ENCODE measurements around the gene KLHL3.
A peak's percentile ranks its signal among the peaks of the same experiment; 100 is the strongest.
"Not testable (repeated sequence)": the region's sequence is repeated elsewhere in the genome, so short reads cannot be mapped to it uniquely, and the experiment has no call there.

The KLHL3 gene

GRCh38 chr5:137666461-137666850 is 69.4 kb downstream of the KLHL3 start:
- DNase-seq, result no peak

DNA sequence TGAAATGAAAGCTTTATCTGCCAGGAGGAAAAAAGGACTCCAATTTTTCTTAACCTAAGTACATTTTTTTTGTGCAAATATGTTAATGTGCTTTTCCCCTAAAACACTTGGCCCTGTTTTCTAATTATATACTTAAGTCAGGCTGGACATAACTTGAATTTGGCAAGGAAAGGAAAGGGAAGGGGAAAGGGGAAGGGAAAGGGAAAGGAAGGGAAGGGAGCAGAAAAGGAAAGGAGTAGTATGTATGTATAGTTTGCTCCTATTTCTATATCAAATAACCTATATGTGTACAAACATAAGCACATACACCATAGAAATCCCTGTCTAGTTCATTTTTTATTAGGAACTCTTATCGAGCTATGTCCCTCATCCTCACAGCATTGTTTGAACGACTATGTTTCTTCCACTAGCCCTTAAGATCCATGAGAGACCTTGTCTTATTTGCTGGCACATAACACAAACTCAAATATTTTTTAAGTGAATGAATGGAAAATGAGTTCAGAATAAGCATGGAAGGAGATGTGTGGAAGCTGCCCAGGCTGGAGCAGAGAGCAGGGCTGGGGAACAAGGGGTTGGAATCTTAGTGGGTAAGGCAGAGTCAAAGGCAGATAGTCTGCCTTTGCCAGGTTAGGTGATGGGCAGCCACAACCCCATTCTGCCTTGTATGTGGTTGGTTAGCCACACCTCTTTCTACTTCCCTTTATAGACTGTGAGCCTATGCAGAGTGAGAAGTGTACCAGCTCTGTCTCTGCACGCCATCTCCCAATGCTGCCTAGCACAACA is 70.0 kb downstream of the KLHL3 start:
- DNase-seq, result no peak

- peak; percentile 65 for DNase-seq
Observed at GRCh38 chr5:137660349-137660817, 75.5 kb downstream of the KLHL3 start.

GRCh38 chr5:137659209-137659608 is 76.7 kb downstream of the KLHL3 start:
- DNase-seq, result no peak

GRCh38 chr5:137658324-137658723 is 77.6 kb downstream of the KLHL3 start:
- no peak for DNase-seq

GRCh38 chr5:137657073-137657472 is 78.8 kb downstream of the KLHL3 start:
- no peak for DNase-seq

DNA sequence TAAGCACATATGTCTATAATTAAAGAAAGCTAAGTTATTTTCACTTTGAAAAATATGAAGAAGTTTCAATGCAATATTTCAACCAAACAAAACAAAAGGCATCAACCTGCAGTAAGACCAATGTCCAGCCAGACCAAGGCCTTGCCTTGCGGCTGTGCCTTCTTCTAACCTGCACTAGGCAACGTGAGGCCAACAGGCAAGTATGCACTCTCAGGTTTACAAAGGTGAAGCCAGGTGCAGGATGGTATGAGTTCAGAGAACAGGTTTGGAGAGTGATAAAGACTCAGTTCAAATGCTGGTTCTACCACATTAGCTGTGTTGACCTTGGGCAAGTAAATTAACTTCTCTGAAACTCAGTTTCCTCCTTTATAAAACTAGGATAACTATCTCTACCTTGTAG is 79.3 kb downstream of the KLHL3 start:
- DNase-seq, result no peak

DNA sequence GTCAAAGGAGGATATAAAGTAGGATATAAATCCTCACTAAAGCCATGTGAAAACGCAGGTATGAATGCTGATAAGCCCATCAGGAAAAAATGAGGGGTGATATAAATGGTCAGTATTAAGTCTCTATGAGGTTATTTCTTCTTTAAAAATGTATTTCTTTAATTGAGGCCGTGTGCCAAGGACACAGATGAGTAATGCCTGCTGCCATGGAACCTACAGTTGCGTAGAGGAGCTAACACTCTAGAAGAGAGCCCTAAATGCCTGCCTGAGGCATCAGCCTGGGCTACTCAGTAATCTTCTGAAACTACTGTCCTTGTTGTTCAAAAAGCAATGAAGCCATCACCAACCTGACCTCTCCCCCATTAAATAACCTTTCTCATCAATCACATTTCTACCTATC is 84.9 kb downstream of the KLHL3 start:
- DNase-seq, result no peak

DNA sequence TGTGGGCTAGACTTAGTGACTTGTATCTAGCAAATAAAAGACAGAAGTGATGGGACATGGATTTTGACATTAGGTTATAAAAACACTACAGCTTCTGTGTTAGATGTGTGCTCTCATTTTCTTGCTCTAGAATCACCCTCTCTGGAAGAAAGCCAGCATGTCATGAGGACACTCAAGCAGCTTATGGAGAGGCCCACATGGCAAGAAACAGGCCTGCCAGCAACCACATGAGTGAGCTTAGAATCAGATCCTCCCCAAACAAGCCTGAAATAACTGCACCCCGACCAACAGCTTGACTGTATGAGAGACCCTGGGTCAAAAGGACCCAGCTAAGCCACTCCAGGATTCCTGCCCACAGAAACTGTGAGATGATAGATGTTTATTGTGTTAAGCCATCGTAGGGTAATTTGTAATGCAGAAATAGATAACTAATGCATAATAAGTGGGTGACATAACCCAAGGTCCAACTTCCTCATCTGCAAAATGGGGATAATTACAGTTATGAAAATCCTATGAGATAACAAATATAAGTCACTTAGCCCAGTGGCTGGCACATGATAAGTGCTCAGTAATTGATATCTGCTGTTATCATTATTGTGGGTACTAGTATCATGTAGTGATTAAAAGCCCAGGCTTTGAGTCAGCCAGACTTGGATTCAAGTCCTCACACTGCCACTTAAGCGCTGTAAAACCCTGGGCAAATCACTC is 86.5 kb downstream of the KLHL3 start:
- DNase-seq, result peak; percentile 39

DNA sequence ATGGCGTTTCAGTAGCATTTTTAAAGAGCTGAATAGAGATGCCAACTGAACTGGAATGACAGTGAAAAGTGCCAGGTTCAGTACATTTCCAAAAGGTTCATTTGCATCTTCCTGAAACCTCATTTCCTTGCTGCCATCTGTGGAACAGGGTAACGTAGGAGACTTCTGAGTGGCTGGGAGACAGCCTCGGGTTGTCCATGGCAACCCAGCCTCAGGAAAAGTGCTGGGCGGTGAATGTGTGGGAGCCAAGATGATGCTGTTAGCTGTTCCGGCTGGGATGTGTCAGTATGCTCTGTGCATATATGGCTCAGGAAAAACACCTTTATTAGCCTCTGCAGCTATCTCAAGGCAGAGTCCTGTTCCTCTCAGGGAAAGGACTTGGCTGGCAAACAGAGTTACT is 87.5 kb downstream of the KLHL3 start:
- no peak for DNase-seq

- no peak for DNase-seq
Observed at GRCh38 chr5:137647401-137647800, 88.5 kb downstream of the KLHL3 start.

GRCh38 chr5:137646761-137647160 is 89.1 kb downstream of the KLHL3 start:
- DNase-seq, result no peak

- DNase-seq, result not testable (repeated sequence)
Observed at GRCh38 chr5:137643081-137643480, 92.8 kb downstream of the KLHL3 start.

DNA sequence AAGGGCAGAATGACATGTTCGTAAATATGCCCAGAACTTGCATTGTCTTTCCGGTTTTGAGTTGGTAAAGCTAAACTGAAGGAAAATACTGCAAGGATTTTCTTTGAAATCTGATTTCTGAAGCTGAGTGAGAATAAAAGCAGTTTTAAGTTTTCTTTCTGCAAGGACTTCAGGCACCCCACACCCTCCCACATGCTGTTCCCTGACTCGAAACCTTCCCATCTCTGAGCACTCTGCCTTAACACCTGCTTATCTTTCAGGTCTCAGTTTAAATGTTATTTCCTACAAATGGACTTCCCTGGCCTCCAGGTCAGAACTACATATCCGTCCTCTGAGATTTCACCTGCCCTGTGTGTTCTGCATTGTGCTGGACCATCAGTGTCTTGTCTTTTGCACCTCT is 93.8 kb downstream of the KLHL3 start:
- DNase-seq, result no peak

- no peak for DNase-seq
Observed at GRCh38 chr5:137641148-137641547, 94.7 kb downstream of the KLHL3 start.

DNA sequence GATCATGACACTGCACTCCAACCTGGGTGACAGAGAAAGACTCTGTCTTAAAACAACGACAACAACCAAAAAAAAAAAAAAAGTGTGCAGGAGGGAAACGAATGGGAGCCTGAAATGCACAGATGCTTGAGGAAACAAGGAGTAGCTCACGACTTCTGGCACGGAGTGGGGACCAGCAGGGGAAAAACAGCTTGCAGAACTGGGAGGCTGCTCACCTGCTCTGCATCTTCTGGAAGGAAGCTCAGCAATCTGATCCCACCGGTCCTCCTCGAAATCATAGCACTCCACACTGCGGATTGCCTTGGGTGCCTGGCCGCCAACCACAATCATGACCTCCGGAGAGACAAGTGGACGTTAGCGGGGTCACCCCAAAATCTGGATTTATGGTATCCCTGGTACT is 96.2 kb downstream of the KLHL3 start:
- DNase-seq, result no peak

DNA sequence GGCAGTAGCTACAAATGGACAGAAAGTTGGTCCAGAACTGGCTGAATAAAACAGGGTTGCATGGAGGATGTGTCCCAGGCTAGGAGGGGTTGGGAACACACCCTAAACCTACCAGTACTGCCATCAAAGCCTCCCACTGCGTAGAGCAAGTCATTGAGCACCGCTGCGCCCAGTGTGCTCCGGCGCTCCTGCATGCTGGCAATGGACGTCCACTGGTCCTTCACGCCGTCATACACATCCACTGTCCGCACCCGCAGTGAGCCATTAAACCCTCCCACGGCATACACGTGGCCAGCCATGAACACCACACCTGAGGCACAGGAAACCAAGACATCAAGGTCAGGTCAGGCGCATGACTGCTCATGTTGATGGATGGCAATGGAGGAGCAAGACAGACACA is 97.0 kb downstream of the KLHL3 start:
- no peak for DNase-seq

DNA sequence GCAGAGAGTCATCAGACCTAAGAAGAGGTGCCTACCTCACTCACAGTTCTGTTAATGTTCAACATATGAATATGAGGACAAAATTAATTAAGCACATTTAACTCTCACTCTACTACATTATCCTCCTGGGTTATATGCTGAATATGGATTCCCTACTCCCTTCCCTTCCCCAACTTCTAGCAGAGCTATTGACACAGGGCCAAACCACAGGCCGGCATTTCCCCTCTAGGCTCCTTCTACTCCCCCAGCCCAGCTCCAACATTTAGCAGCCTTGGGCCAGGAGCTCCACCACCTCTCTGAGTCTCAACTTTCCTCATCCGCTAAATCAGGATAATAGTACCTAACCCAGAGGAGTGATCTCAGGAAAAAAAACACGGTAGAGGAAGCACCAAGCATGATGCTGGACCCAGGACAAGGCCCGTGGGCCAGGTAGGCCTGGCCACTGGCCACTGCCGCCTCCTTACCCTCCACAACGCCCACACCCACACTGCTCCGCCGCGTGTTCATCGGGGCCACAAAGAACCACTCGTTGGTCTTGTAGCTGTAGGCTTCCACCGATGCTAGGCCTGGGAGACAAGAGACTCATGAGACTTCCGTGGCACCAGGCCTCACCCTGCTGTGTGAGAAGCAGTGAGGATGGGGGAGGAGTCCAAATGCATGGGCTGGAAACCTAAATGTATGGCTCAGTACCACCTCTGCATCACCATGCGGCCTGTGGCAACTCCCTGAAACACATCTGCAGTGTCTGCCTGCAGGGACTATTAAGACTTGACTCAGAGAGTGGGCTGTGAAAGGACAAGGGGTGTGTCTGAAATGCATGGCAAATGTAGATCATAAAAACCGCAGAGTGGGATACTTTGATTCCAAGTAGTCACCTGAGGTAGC is 98.8 kb downstream of the KLHL3 start:
- DNase-seq, result no peak

DNA sequence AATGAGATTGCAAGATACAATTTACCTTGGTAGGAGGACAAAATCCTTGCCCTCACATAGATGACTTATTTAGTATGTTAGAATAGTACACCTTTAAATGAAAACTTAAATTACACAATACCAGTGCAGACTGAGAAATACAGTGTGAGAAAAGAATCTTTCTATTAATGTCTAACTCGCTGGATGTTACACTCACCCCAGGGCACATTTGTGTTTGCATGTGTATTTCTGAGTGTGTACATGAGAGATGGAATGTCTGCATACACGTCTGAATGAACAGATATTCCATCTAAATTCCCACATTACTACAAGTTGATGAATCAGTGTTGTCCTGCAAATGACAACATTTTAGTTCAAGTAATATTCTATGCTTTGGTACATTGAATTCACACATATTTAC is 99.8 kb downstream of the KLHL3 start:
- no peak for DNase-seq

- DNase-seq, result no peak
Observed at GRCh38 chr5:137635521-137635921, 100.4 kb downstream of the KLHL3 start.

- DNase-seq, result no peak
Observed at GRCh38 chr5:137633896-137634295, 102.0 kb downstream of the KLHL3 start.

- no peak for DNase-seq
Observed at GRCh38 chr5:137632716-137633115, 103.2 kb downstream of the KLHL3 start.

GRCh38 chr5:137631453-137631852 is 104.4 kb downstream of the KLHL3 start:
- DNase-seq, result no peak

All from fibroblast of skin of scalp (primary cell).